NCI-H2107 (cell line): ENCODE measurements around the gene CFAP97D2.
A peak's percentile ranks its signal among the peaks of the same experiment; 100 is the strongest.
"Not testable (repeated sequence)": the region's sequence is repeated elsewhere in the genome, so short reads cannot be mapped to it uniquely, and the experiment has no call there.

Experiments used
- DNase-seq: peaks from one replicate; lab custom pipeline; 2025; lab: John Stamatoyannopoulos, UW

The CFAP97D2 gene

GRCh38 chr13:114236227-114236626 is 57.2 kb downstream of the CFAP97D2 start:
- no peak for DNase-seq

- no peak for DNase-seq
These were observed 58.5 kb downstream of the CFAP97D2 start for GRCh38 chr13:114237415-114238112.

GRCh38 chr13:114241918-114242317 is 62.9 kb downstream of the CFAP97D2 start:
- DNase-seq, result no peak

DNA sequence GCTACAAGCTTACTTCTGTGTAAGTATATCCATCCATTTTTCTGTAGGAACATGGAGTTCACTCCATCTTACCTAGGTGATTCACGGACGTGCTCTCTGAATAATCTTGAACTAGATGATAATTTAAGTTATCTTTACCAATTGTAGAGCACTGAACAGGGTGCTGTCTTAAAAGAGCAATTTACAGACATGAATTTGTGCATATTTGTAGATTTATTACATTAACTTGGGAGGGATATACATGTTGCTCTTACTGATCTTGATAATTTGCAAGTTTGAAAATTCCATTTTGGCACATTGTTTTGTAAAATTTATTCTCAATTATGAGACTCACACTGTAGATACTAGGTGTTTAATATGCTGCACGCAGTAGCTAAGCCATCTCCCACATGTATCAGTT is 64.9 kb downstream of the CFAP97D2 start:
- no peak for DNase-seq

- no peak for DNase-seq
These were observed 65.6 kb downstream of the CFAP97D2 start for GRCh38 chr13:114244637-114245036.

- DNase-seq, result no peak
These were observed 69.0 kb downstream of the CFAP97D2 start for GRCh38 chr13:114248011-114248410.

- DNase-seq, result no peak
These were observed 70.0 kb downstream of the CFAP97D2 start for GRCh38 chr13:114249077-114249476.

GRCh38 chr13:114251639-114252440 is 72.8 kb downstream of the CFAP97D2 start:
- DNase-seq, result not testable (repeated sequence)

- no peak for DNase-seq
These were observed 77.5 kb downstream of the CFAP97D2 start for GRCh38 chr13:114256547-114256946.

GRCh38 chr13:114257014-114257413 is 78.0 kb downstream of the CFAP97D2 start:
- no peak for DNase-seq

- DNase-seq, result no peak
These were observed 79.5 kb downstream of the CFAP97D2 start for GRCh38 chr13:114258589-114258988.

- peak; percentile 53 for DNase-seq
These were observed 80.3 kb downstream of the CFAP97D2 start for GRCh38 chr13:114259374-114259773.

GRCh38 chr13:114259974-114260373 is 80.9 kb downstream of the CFAP97D2 start:
- peak; percentile 58 for DNase-seq

DNA sequence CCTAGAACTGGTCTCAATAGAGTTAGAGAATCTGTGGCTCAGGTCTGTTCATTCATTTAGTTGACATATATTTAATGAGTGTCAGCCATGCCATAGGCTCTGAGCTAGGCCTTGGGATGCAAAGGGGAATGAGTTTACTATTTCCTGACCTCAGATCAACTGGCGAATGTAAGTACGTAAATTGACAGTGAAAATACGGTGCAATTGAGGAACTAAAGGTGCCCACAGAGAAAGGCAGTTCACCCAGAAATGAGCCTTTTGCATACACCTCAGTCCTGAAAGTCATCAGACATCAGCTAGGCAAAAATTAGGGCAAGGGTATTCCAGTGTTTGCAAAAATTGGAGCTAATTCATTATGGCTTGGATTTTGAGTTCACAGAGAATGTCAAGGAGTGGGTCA is 81.8 kb downstream of the CFAP97D2 start:
- no peak for DNase-seq

DNA sequence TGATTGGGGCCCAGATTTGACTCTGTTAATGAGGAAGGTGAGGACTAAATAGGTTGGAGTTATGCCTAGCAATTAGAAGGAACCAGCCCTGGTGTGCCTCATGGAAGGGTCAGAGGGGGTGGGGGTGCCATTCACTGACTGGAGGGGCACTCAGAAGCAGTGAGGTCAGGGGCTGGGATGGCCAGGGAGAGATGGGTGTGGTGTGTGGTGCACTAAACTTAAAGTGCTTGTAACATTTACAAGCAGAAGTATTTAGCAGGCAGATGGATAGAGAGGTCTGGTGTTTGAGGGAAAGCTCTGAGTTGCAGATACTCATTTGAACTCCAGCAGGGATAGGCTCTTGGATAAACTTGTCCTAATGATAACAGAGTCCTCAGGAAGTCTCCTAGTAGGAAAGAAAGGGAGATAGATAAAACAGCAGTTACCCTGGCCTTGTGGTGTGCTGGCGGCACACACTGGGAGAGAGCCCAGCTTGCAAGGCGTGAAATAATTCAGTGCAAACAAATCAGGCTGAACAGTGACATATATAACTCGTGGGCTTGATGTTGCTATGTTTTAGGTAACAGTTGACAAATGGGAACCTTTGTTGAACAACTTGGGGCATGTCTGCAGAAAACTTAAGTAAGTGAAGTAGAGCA is 82.4 kb downstream of the CFAP97D2 start:
- DNase-seq, result no peak

DNA sequence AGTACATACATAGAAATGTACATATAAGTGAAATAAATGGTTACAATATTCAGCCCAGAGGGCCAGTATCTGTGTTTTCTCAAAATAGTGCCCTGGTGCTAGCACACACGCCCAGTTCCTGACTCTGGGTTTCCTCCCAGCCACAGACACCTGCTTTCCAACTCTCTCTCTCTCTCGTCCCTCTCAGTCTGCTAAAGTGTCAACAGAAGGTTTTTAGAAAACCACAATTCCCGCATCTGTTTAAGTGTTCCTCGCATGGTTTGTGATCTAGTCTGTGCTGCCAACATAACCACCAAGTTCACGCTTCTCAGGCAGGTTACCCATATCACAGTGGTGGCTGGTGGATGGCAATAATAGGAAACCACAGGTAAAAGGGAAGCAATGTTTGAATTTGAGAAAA is 84.5 kb downstream of the CFAP97D2 start:
- no peak for DNase-seq

DNA sequence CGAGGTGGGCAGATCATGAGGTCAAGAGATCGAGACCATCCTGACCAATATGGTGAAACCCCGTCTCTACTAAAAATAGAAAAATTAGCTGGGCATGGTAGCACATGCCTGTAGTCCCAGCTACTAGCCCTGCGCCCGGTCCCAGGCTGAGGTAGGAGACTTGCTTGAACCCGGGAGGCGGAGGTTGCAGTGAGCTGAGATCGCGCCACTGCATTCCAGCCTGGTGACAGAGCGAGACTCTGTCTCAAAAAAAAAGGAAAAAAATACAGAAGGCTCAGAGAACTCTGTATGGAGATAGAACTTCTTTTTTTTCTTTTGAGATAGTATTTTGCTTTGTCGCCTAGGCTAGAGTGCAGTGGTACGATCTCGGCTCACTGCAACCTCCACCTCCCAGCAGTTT is 85.3 kb downstream of the CFAP97D2 start:
- not testable (repeated sequence) for DNase-seq

DNA sequence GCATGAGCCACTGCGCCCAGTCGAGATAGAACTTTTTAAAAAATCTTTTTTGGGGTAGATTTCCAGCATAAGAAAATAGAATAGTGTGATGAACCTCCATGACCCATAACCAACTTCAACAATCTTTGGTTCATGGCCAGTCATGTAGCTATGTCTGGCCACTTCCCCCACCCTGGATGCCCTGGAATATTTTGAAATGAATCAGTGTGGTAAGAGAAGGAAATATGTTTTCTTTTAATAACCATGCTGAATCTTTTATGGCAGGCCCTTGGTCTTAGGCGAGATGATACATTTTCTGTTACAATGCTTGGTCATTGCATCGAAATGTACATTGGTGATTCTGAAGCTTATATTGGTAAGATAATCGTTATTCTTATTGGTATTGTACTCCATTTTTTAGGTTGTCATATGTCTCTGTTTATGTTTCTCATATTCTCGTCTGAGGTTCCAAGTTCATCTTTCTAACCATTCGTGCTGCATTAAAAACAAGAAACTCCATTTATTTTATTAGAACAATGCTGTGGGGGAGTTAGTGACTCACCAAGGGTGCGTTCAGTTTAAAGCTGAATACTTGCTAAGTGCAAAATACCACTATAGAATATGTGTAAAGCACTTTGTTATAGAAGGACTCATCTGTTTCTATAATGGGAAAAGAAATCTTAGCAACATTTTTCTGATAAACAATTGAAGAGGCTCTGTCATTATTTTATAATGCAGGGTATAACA is 86.0 kb downstream of the CFAP97D2 start:
- DNase-seq, result no peak

GRCh38 chr13:114266241-114266640 is 87.2 kb downstream of the CFAP97D2 start:
- no peak for DNase-seq

- DNase-seq, result no peak
These were observed 89.6 kb downstream of the CFAP97D2 start for GRCh38 chr13:114268344-114269280.

DNA sequence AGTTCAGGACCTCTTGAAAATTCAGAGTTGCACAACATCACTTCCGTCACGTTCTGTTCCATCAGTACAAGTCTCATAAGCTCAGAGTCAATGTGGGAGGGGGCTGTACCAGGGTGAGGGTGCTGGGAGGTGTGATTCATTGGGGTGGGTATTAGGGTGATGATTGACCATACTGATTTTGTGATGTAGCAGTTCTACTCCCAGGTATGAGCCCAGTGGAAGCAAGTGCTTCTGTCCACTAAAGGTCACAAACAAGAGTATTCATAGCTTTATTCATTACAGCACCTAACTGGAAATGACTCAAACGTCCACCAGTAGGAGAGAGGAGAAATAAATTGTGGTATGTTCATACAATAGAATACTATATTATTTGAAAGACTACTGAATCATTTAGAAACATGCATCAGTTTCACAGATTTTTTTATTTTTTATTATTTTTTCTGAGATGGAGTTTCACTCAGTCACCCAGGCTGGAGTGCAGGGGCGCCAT is 90.3 kb downstream of the CFAP97D2 start:
- no peak for DNase-seq
